ENCODE measurements around the gene RGL2.
A peak's percentile ranks its signal among the peaks of the same experiment; 100 is the strongest.
"Not testable (repeated sequence)": the region's sequence is repeated elsewhere in the genome, so short reads cannot be mapped to it uniquely, and the experiment has no call there.

The RGL2 gene

GRCh38 chr6:33298773-33299236, at the start of gene RGL2:
RGL2 (minus strand) TSS chr6:33298942; CDS start chr6:33298610, 332 bp downstream.
- DNase-seq (peak; percentile 74), ATAC-seq (peak; percentile 12)

- ATAC-seq (no peak), DNase-seq (no peak)
These were observed 49.1 kb upstream of the RGL2 start for GRCh38 chr6:33347816-33348215.

GRCh38 chr6:33346972-33347371, 48.2 kb upstream of the RGL2 start:
- not testable (repeated sequence) for ATAC-seq, DNase-seq

- ATAC-seq, result peak; percentile 48
These were observed 46.3 kb upstream of the RGL2 start for GRCh38 chr6:33344701-33345697.

GRCh38 chr6:33343953-33344611, 45.3 kb upstream of the RGL2 start:
- ATAC-seq (peak; percentile 62), DNase-seq (peak; percentile 24)

More at GRCh38 chr6:33344701-33345697, 46.3 kb upstream of the RGL2 start:
- DNase-seq, result peak; percentile 55

- peak; percentile 29 for ATAC-seq
- not testable (repeated sequence) for DNase-seq
These were observed 44.8 kb upstream of the RGL2 start for GRCh38 chr6:33343606-33343952.

GRCh38 chr6:33339193-33339592, 40.5 kb upstream of the RGL2 start:
- DNase-seq (no peak), ATAC-seq (no peak)

GRCh38 chr6:33336495-33336894, 37.8 kb upstream of the RGL2 start:
- ATAC-seq (no peak), DNase-seq (no peak)

- DNase-seq (no peak), ATAC-seq (no peak)
These were observed 37.2 kb upstream of the RGL2 start for GRCh38 chr6:33335916-33336315.

GRCh38 chr6:33333666-33334065, 34.9 kb upstream of the RGL2 start:
- DNase-seq (no peak), ATAC-seq (no peak)

- DNase-seq (no peak), ATAC-seq (no peak)
These were observed 32.0 kb upstream of the RGL2 start for GRCh38 chr6:33330736-33331135.

- DNase-seq, result no peak
- no peak for ATAC-seq
These were observed 30.3 kb upstream of the RGL2 start for GRCh38 chr6:33329058-33329457.

GRCh38 chr6:33324125-33324524, 25.4 kb upstream of the RGL2 start:
- no peak for ATAC-seq
- DNase-seq, result no peak

- DNase-seq (no peak), ATAC-seq (no peak)
These were observed 24.8 kb upstream of the RGL2 start for GRCh38 chr6:33323623-33323948.

GRCh38 chr6:33321227-33321626, 22.5 kb upstream of the RGL2 start:
- ATAC-seq, result no peak

GRCh38 chr6:33320315-33321181, 21.8 kb upstream of the RGL2 start:
- DNase-seq (no peak), ATAC-seq (no peak)

More at GRCh38 chr6:33321227-33321626, 22.5 kb upstream of the RGL2 start:
- no peak for DNase-seq

- no peak for ATAC-seq
- no peak for DNase-seq
These were observed 21.2 kb upstream of the RGL2 start for GRCh38 chr6:33319939-33320314.

- no peak for DNase-seq
- ATAC-seq, result no peak
These were observed 19.8 kb upstream of the RGL2 start for GRCh38 chr6:33318426-33319073.

GRCh38 chr6:33317669-33318425, 19.1 kb upstream of the RGL2 start, which contains the start of gene ZBTB22:
ZBTB22 (minus strand) TSS chr6:33317744; CDS start chr6:33316916, 828 bp downstream.
- DNase-seq (peak; percentile 96), ATAC-seq (peak; percentile 63)

GRCh38 chr6:33317419-33317668, 18.6 kb upstream of the RGL2 start:
- no peak for ATAC-seq
- no peak for DNase-seq

All from stimulated activated naive CD8-positive, alpha-beta T cell treated with anti-CD3 and anti-CD28 coated beads, Interleukin-15, Interleukin-2, amounts not matched to agents 100 U/mL and 50 U/mL, for 24 hours (primary cell).